Measurements from ENCODE around the gene TMEM30A.

DNA sequence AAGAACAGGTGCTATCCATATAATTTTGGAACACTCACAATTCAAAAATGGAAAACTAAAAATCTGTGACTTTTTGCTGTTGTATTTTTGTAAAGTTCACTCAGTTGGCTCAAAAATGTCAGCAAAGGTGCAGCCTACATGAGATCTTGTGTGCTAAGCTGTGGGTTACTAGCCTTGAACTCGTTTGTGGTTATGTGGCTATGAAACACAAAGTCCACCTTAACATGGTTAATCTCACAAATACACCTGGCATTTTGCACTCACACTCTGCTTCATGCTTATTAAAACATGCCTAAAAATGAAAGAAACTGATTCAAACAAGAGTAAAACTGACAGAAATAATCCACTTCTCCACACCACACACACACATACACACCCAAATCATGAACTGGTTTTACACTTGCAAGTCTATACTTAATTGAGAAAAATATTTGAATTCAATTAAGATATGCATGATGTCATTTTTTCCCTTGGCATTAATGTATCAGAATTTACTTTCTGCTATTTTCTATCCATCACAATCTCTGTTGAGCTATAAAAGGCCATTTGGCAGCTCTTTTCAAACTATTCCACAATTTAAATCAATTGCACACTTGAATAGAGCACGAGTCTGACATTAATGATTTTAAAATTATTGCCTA is 22.9 kb upstream of the TMEM30A start:
- TF ChIP-seq, protein P1, sequence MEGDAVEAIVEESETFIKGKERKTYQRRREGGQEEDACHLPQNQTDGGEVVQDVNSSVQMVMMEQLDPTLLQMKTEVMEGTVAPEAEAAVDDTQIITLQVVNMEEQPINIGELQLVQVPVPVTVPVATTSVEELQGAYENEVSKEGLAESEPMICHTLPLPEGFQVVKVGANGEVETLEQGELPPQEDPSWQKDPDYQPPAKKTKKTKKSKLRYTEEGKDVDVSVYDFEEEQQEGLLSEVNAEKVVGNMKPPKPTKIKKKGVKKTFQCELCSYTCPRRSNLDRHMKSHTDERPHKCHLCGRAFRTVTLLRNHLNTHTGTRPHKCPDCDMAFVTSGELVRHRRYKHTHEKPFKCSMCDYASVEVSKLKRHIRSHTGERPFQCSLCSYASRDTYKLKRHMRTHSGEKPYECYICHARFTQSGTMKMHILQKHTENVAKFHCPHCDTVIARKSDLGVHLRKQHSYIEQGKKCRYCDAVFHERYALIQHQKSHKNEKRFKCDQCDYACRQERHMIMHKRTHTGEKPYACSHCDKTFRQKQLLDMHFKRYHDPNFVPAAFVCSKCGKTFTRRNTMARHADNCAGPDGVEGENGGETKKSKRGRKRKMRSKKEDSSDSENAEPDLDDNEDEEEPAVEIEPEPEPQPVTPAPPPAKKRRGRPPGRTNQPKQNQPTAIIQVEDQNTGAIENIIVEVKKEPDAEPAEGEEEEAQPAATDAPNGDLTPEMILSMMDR (IDR thresholded peaks at IDR 0.05), result no peak
- TF ChIP-seq POLR2AphosphoS5 (IDR thresholded peaks at IDR 0.05), result no peak
- TF ChIP-seq POLR2A (IDR thresholded peaks at IDR 0.05; ENCODE audit: low read depth), result no peak
- no peak for TF ChIP-seq EP300 (IDR thresholded peaks at IDR 0.05)
